Measurements from ENCODE around the gene CBFA2T3. TPM values are rescaled to one million over a fixed set of nuclear protein-coding genes. Genes with fewer than 3 reads are reported as not detected.
"Not testable (repeated sequence)": the region's sequence is repeated elsewhere in the genome, so short reads cannot be mapped to it uniquely, and the experiment has no call there.

The CBFA2T3 gene
- 1 to 10 TPM; 1.8 to 3.6 (median 3.5) TPM for polyA plus RNA-seq (ENCODE audit: insufficient read length in 4 of 4)

- DNase-seq (ENCODE audit: low read depth in 4 of 4, low spot score in 2 of 4) = peak in 2 of 4 donors; percentile 46 to 71
Observed at GRCh38 chr16:88977018-88977811, at the start of gene CBFA2T3. CBFA2T3 (minus strand) TSS chr16:88977207; CDS start chr16:88976807, 400 bp downstream.

GRCh38 chr16:89026121-89026612 lies 49.2 kb upstream of the CBFA2T3 start:
- DNase-seq (ENCODE audit: low read depth in 4 of 4, low spot score in 2 of 4) = no peak

GRCh38 chr16:89025636-89026035 lies 48.6 kb upstream of the CBFA2T3 start:
- DNase-seq (ENCODE audit: low read depth in 4 of 4, low spot score in 2 of 4) = no peak

DNA sequence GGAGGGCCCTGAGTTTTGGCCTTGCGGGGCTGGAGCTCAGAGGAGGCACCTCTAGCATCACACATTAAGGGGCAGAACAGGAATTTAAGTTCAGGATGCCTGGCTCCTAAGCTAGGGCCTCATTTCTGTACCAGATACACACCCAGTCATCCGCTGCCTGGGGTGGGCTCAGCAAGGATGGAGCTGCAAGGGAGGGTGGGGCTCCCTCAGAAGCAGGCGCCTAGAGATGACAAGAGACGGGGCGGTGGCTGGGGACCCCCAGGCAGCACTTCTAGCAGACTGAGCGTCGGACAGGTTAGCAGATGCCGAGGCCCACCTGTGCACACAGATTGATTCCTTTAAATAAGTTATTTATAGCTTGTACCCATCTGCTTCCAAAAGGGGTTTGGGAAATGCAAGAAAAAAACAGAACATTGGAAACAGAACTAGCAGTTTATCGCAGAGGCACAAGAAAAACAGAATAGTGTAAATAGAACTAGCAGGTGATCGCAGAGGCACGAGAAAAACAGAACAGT lies 47.6 kb upstream of the CBFA2T3 start:
- no peak for DNase-seq (ENCODE audit: low read depth in 4 of 4, low spot score in 2 of 4)

DNA sequence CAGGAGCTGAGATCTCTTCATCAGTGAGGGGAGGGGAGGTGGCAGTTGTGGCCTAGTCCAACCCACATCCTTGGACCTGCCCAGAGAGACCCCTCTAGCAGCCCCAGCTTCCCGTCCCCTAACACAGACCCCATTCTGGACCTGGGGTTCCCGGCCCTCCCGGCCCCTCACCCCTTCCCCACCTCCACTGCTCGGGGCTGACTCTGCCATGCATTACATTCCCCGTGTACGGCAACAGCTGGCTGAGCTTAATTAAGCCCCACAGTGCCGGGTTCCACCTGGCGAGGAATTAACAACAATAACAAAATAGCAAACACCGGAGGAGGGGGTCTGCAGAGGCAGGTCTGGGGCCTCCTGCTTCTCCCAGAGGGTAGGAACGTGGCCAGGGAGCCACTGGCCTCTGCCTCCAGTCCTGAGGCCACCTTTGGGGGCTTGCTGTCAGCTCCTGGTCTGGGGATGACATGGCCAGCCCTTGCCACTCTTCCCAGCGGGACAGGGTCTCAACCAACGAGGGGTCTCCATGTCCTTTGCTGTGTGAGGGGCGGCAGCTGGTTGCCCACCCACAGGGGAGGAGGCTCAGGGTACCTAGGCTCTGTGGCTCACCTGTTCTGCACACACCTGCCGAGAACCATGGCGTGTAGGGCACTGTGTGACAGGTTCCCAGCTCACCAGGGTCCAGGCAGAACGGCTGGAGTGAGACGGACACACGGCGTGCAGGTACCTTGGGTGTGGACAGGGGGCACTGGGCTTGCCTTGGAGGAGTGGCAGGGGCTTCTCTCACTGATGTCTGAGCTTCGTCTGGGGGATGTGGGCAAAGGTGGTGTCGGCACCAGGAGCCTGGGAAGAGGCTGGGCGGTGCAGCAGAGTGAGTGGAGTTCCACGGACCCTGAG lies 46.9 kb upstream of the CBFA2T3 start:
- DNase-seq (ENCODE audit: low read depth in 4 of 4, low spot score in 2 of 4) = no peak

DNA sequence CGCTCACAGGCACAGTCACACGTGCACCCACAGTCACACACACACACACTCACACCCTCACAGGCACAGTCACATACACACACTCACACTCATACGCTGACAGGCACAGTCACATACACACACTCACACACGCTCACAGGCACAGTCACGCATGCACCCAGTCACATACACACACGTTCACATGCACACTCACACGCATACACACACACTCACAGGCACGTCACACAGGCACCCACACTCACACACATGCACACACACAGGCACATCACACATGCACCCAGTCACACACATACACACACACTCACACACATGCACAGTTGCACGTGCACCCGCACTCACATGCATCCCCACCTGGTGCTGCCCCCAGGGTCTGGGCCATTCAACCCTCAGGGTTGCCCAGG lies 46.1 kb upstream of the CBFA2T3 start:
- DNase-seq (ENCODE audit: low read depth in 4 of 4, low spot score in 2 of 4) = no peak

DNA sequence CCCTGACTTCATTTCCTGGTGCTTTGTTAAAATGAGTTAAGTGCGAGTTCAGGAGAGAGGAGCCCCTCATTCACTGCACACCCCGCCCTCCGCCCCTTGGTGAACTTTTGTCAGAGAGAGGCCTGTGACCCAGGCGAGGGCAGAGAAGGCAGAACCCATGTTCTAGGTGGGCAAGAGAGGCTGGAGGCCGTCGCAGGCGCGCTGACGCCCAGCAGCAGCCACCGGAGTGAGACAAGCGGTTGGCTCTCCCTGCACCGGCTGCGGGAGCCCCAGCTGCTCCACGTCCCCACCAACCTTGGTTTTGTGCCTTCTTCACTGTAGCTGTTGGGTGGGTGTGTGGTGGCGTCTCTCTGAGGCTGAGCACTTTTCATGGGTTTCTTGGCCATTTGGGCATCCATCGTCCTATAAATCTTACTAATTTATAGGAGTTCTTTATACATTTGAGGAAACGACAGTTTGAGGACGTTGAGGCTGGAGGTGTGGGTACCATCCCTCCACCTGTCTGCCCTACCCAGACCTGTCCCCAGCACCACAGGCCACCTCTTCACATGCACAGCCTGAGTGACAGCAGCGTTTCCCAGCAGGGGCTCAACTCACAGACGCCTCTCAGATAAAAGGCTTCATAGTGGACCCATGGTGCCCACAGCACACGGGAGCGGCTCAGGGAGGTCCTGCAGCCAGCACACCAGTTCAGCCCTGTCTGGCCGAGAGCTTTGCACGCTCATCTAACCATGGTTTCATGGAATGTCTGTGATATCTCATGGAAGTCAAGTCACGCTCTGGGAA lies 45.2 kb upstream of the CBFA2T3 start:
- DNase-seq (ENCODE audit: low read depth in 4 of 4, low spot score in 2 of 4) = no peak

DNA sequence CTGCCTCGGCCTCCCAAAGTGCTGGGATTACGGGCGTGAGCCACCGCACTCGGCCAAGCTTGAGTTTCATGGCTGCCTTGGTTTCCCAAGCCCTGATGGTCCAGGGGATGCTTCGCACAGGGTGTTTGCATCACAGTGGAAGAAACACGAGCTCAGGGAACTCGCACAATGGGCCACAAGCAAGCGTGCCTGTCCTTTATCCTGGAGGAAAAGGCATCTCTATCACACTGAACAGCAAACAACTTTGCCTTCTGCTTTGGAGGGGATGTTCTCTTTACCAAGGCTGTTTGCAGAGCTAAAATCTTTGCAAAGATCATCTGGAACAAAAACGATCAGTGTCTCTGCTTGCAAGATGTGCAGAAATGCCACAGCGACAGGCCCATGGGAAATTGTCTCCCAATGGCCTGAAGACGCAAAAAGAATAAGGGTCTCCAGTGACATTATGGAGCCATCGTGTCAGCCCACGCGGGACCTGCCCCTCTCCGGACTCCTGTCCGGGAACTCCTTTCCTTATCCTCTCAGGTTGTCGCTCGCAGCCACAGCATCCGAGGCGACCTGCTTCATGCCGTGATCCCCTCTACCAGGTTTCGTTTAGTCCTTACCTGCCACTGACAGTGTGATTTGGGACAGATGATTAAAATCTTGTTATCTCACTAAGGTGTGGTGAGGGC lies 44.1 kb upstream of the CBFA2T3 start:
- no peak for DNase-seq (ENCODE audit: low read depth in 4 of 4, low spot score in 2 of 4)

DNA sequence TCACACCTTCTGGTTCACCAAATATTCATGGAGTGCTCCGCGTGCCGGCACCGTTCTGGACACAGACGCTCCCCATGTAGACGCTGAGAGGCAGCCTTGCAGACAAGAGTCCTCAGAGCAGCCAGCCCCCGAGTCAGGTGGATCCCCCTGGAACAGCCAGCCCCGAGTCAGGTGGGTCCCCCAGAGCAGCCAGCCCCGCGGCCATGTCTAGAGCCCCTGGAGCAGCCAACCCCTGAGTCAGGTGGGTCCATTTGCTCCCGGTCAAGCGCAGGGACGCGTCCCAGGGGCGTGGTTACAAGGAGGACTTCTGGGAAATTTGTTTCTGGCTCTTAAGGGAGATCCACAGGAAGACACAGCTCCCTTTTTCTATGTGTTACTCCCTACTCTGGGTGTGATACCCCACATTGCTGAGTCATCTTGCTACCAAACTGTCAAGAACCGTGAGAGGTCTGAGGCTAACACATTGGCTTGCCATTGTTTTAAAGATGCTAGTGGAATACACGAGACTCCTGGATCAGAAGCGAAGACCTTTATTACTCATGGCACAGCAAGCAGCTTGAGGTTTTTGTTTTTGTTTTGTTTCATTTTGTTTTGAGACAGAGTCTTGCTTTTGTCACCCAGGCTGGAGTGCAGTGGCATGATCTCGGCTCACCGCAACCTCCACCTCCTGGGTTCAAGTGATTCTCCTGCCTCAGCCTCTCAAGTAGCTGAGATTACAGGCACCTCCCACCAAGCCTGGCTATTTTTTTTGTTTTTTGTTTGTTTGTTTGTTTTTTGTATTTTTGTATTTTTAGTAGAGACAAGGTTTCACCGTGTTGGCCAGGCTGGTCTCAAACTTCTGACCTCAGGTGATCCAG lies 43.3 kb upstream of the CBFA2T3 start:
- no peak for DNase-seq (ENCODE audit: low read depth in 4 of 4, low spot score in 2 of 4)

- DNase-seq (ENCODE audit: low read depth in 4 of 4, low spot score in 2 of 4) = no peak
Observed at GRCh38 chr16:89019511-89019910, 42.5 kb upstream of the CBFA2T3 start.

- DNase-seq (ENCODE audit: low read depth in 4 of 4, low spot score in 2 of 4) = no peak
Observed at GRCh38 chr16:89018282-89019158, 41.5 kb upstream of the CBFA2T3 start.

DNA sequence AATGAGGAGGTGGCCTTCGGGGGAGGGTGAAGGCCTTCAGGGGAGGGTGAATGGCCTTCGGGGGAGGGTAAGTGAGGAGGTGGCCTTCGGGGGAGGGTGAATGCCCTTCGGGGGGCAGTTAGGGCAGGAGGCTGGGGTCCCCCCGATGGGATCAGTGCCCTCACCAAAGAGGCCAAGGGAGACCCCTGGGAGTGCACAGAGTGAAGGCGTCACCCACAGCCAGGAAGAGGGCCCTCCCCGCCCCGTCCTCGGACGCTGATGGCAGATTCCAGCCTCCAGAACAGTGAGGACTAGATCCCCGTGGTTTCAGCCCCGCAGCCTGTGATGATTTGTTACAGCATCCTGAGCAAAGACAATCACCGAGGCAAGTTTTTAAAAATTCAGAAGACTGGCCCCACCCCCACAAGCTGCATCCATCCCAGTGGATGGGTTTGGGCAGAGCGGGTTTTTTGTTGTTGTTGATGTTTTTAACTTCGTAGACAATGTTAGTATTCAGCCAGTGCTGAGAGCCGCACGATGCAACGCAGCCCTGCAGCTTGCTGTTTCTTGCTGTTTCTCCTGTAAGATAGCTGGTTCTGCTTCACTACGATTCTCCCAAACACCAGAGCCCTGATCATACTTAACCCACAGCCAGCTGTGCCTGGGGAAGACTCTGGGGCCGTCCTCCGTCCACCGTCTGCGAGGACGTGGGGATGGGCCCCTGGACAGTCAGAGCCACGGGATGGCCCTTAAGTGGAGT lies 40.7 kb upstream of the CBFA2T3 start:
- no peak for DNase-seq (ENCODE audit: low read depth in 4 of 4, low spot score in 2 of 4)

GRCh38 chr16:89016561-89016960 lies 39.6 kb upstream of the CBFA2T3 start:
- not testable (repeated sequence) for DNase-seq (ENCODE audit: low read depth in 4 of 4, low spot score in 2 of 4)

DNA sequence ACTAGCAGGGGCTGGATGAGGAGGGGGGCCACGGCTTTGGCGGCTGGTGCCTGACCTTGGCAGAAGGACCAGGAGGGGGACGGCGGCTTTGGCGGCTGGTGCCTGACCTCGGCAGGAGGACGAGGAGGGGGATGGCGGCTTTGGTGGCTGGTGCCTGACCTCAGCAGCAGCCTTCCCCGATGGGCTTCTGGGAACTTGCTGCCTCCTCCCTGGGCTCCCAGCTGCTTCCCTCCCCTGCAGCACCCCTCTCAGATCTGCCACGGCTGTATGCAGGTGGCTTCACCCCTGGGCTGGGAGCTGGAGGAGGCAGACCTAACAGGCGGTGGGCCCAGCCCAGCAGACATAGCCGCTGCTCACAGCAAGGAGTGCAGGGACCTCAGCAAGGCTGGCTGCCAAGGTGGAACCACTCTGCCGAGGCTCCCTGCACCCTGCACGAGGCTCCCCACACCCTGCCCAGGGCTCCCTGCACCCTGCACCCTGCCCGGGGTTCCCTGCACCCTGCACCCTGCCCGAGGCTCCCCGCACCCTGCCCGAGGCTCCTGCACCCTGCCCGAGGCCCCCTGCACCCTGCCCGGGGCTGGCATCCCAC lies 38.4 kb upstream of the CBFA2T3 start:
- no peak for DNase-seq (ENCODE audit: low read depth in 4 of 4, low spot score in 2 of 4)

DNA sequence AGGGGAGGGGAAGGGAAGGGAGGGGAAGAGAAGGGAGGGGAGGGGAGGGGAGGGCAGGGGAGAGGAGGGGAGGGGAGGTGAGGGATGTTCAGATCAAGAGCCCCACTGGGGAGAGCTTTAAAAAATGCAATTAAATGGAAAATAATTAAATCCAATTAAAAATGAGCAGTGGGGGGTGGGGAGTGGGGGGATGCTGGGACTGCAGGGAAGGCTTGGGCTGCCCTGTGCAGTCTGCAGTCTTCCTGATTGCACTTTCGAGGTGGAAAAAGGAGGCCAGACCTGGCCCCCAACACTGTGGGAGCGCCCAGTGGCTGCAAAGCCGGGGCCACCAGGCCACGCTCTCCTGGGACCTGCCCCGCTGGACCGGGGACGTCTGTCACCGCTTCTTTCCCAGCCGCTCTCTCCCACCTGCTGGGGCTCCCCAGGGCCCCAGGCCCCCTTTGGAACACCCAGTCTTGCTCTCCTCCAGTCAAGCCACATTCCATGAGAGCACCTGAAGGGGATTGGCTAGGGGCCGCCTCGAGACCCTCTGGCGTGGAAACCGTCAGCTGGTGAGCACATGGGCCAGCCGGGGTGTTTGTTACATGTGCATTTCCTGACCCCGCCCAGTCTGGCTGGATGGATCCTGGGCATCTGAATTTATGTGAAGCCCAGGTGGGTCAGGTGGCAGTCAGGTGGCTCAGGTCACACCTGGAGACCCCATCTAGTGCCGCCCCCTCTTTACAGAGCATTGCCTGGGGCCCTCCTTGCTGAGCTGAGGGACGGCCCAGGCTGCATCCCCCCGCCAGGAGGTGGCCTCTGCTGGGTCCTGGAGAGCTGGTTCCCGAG lies 37.6 kb upstream of the CBFA2T3 start:
- DNase-seq (ENCODE audit: low read depth in 4 of 4, low spot score in 2 of 4) = no peak

All from left renal cortex interstitium (tissue), 4 donors.